Activated CD4-positive, alpha-beta T cell treated with anti-CD3 and anti-CD28 coated beads, Interleukin-2, amount 50 U/mL, for 24 hours (primary cell): ENCODE results near the gene DLGAP4.
"Not testable (repeated sequence)": the region's sequence is repeated elsewhere in the genome, so short reads cannot be mapped to it uniquely, and the experiment has no call there.

Experiments
- DNase-seq, 2 donors: peaks; one replicate each; pipeline ENCODE4 v3.0.0-alpha.2; 2020; ENCODE audit warnings: low read depth in 1 of 2, low spot score in 1 of 2

Gene DLGAP4

GRCh38 chr20:36550790-36551299 lies 244.7 kb downstream of the DLGAP4 start:
- DNase-seq: no peak

- DNase-seq: no peak
Measured at GRCh38 chr20:36555248-36555647, 249.1 kb downstream of the DLGAP4 start.

GRCh38 chr20:36562724-36563123 lies 256.6 kb downstream of the DLGAP4 start:
- DNase-seq: no peak

GRCh38 chr20:36563374-36563773 lies 257.2 kb downstream of the DLGAP4 start:
- no peak for DNase-seq

- DNase-seq: not testable (repeated sequence)
Measured at GRCh38 chr20:36564078-36564725, 258.1 kb downstream of the DLGAP4 start.

- not testable (repeated sequence) for DNase-seq
Measured at GRCh38 chr20:36564726-36565121, 258.6 kb downstream of the DLGAP4 start.

GRCh38 chr20:36565520-36565919 lies 259.4 kb downstream of the DLGAP4 start:
- DNase-seq: no peak

GRCh38 chr20:36569847-36570429 lies 263.8 kb downstream of the DLGAP4 start:
- no peak for DNase-seq

- no peak for DNase-seq
Measured at GRCh38 chr20:36571564-36572504, 265.7 kb downstream of the DLGAP4 start.

GRCh38 chr20:36572701-36573102 lies 266.6 kb downstream of the DLGAP4 start:
- DNase-seq: peak in 1 of 2 donors; percentile 67

- peak; percentile 76 to 81 for DNase-seq
Measured at GRCh38 chr20:36573103-36573797, 267.1 kb downstream of the DLGAP4 start, which contains the start of gene TGIF2. Gene TGIF2 (plus strand): TSS chr20:36573597. CDS start chr20:36578775, 5,178 bp downstream.

GRCh38 chr20:36573798-36574365 lies 267.7 kb downstream of the DLGAP4 start:
- DNase-seq: no peak

- peak in 1 of 2 donors; percentile 29 for DNase-seq
Measured at GRCh38 chr20:36574366-36575135, 268.4 kb downstream of the DLGAP4 start.

GRCh38 chr20:36576081-36576445 lies 269.9 kb downstream of the DLGAP4 start:
- DNase-seq: no peak
